Right ventricle myocardium inferior (tissue), 1 donor: ENCODE results near the gene TFAP2B. TPM values are rescaled to one million over a fixed set of nuclear protein-coding genes. Genes with fewer than 3 reads are reported as not detected.

Experiments used
- ATAC-seq: fragments of 200-7000 bp; cut with Tn5 transposase; one replicate; pipeline ENCODE4 v1.9.1; 2020; ENCODE audit warnings: mild to moderate bottlenecking, moderate library complexity
- DNase-seq: peaks from one replicate; pipeline ENCODE4 v3.0.0; 2021; ENCODE audit errors: missing footprints
- intact Hi-C: fragments of 100-400 bp; cut with DNase I; formaldehyde crosslinking; loops from one replicate; pipeline ENCODE4 v1.11.0; 2022
- total RNA-seq: library from RNA; stranded (reverse); fragmentation: NEBNext Ultra II Directional; extraction: Animal tissue kit (Norgen Biotek cat#: 25700); gene quantifications from one replicate; pipeline ENCODE4 v1.2.1, GENCODE V29; 2021
- donor health status: DM: no; HTN: yes; CAD: no; lungs with severe emphysema.

TFAP2B gene
- total RNA-seq, 1 donor from 2014 or later: 0.03 TPM

- ATAC-seq: no peak
- intact Hi-C loops: no loop called here
- no peak for DNase-seq
Measured at GRCh38 chr6:50822078-50822476, 3.4 kb downstream of the TFAP2B start.

GRCh38 chr6:50823094-50823920 lies 4.6 kb downstream of the TFAP2B start:
- DNase-seq: peak; percentile 56
- ATAC-seq: no peak
- intact Hi-C loops: no loop called here

DNA sequence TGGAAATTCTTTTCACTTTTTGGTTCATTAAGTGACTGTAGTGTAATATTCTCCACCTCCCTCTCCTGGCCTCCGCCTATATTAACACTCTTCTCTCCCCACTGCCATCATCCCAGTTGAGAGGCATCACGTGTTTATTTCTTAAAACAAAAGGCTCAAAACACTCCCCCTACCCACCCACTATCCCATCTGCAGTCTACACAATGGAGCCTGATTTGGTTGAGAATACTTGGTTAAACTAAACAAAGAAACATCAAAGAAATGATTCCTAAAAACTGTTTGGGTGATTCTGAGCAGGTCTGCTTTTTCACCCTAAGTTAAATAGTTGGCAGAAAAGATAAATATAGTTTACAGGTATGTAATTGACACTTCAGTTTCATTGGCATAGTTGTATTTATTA lies 5.9 kb downstream of the TFAP2B start:
- DNase-seq (no peak), ATAC-seq (no peak)
- intact Hi-C loops: no loop called here

DNA sequence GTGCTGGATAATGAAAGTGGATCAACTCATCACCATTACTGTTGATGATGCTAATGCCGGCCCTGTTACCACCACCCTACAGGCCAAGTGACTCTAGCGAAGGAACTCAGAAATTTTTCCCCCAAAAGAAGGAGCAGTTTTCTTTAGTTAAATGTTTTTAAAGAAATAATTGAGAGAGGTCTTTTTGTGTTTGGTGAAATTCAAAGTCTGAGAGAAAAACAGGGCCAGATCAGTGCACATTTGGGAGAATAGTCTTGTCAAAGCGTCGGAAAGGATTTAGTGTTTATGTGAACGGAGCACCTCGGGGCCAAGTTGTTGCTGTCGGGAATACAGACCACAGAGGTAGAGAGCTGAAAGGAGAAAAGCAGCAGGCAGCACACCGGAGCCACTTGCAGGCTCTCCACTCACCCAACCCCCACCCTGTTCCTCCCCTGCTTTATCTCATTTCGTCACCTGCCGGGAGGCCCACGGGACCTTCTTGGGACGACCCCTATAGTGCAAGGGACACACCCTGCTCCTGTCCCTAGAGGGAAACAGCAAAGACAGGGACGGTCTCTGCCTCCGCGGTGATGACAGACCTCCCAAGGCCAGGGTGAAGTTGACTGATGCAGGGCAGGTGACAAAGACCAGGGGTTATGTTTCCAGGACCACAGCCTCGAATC lies 6.8 kb downstream of the TFAP2B start:
- intact Hi-C loops: no loop called here
- DNase-seq: no peak
- no peak for ATAC-seq

GRCh38 chr6:50826037-50826761 lies 7.5 kb downstream of the TFAP2B start:
- DNase-seq (peak; percentile 53), ATAC-seq (no peak)
- intact Hi-C loops: no loop called here

GRCh38 chr6:50826803-50827202 lies 8.1 kb downstream of the TFAP2B start:
- DNase-seq (no peak), ATAC-seq (no peak)
- intact Hi-C loops: no loop called here

DNA sequence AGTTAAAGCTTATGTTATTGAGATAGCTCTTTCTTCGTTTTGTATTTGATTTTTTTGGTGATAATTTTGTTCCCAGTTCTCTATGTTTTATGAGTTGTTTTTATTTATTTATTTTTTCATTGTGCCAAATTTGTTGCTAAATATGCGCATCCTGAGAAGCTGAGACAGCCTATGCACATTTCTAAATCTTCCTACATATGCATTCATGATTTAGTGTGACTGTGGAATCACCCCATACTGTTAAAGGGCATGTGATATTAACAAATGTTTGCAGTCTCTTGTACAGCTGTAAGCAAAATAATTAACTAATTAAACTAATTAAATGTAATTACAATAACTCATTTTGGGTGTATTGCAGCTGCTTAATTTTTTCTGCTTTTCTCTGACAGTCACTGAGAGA lies 10.4 kb downstream of the TFAP2B start:
- ATAC-seq (no peak), DNase-seq (no peak)
- intact Hi-C loops: no loop called here

- no peak for ATAC-seq
- intact Hi-C loops: no loop called here
- DNase-seq: no peak
Measured at GRCh38 chr6:50829898-50830444, 11.3 kb downstream of the TFAP2B start.

DNA sequence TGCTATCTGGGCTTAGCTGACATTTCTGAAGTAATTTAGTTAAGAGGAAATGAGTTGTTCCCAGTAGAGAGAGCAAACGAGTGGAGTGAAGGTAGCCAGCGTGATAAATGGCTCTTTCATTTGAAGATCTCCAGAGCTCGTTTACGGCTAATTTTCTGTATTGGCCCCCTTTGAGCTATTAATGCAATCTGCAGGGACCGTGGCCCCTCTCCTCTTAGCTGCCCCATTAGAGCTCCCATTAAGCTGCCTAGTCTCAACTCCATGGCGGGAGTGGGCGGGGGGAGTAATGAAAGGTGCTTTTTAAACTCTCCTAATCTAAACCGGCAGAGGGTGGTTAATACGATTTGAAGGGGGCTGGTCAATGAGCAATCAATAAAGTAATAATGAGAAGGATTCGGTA lies 12.5 kb downstream of the TFAP2B start:
- ATAC-seq (no peak), DNase-seq (no peak)
- intact Hi-C loops: no loop called here

- intact Hi-C loops: no loop called here
- DNase-seq: no peak
- ATAC-seq: no peak
Measured at GRCh38 chr6:50832912-50833311, 14.2 kb downstream of the TFAP2B start.

DNA sequence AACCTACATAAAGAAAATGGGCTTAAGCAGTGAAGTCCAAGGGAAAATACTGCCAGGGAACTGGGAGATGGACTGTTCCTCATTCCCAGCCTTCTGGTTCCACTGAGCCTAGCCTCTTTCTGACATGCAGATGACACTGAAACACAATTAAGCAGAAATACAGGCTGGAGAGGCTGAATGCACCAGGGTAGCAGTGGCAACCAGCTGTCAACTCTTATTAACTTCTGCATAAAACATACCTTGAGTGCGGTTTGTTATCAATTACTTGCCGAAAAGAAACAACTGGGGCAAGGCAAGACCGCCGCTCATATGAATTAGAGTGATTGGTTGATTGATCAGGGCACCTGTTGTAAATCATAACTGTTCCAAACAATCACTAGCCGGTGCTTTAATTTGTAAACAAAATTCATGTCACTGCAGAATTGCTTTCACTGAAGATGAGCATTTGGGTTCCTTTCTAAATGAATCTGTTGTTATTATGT lies 16.3 kb downstream of the TFAP2B start:
- intact Hi-C loops: no loop called here
- ATAC-seq (no peak), DNase-seq (no peak)

DNA sequence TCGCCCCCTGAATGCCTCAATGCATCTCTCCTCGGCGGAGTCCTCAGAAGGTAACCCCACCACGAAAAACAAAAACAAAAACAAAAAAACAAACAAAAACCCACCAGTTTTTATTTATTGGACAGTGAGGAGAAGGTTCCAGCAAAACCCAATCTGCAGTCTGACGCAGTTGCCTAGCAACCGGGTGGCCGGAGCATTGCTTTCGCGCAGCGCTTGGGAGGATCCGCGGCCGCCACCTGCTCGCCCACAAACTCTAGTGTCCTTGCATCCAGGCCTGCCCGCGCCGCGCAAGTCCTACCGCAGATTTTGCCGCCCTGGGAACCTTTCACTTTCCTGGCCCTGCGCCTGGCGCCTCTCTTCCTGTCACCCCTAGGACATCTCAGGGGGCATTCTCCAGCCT lies 17.6 kb downstream of the TFAP2B start:
- ATAC-seq (no peak), DNase-seq (no peak)
- intact Hi-C loops: no loop called here

DNA sequence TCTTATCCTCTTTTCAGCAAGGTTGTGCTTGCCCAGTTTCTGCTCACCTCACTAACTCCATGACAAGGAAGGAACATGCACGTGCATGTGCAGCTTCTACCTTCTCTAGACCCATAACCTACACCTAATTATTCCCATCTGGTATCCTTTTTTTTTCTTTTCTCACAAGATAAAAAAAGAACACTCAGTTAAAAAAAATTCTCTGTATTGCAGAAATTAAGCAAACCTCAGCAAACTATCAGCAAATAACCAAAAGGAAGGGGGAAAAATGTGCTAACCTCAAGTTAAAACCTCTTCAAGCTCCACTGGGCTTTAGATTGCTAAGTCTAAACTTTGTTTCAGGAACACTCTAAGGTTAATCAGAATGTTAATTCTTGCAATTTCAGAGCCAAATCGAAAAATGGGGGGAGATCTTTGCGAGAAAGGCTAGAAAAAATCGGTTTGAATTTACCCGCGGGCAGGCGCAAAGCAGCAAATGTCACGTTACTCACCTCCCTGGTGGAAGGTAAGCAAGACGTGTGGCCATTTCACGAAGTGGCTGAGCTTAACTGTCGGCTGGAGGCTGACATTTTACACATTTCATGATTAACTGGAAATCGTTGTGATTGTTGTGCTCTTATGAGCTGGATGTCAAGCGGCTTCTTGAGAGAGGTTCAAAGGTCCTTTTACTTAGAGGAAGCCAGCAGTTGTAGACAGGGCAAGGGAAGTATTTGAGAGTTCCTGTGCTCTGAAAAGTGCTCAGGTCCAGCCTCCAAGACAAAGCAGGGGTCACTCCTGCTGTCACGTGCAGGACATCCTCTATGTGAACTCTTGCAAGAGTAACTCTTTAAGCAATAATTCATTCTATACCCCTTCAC lies 19.1 kb downstream of the TFAP2B start:
- ATAC-seq (no peak), DNase-seq (no peak)
- intact Hi-C loops: no loop called here

DNA sequence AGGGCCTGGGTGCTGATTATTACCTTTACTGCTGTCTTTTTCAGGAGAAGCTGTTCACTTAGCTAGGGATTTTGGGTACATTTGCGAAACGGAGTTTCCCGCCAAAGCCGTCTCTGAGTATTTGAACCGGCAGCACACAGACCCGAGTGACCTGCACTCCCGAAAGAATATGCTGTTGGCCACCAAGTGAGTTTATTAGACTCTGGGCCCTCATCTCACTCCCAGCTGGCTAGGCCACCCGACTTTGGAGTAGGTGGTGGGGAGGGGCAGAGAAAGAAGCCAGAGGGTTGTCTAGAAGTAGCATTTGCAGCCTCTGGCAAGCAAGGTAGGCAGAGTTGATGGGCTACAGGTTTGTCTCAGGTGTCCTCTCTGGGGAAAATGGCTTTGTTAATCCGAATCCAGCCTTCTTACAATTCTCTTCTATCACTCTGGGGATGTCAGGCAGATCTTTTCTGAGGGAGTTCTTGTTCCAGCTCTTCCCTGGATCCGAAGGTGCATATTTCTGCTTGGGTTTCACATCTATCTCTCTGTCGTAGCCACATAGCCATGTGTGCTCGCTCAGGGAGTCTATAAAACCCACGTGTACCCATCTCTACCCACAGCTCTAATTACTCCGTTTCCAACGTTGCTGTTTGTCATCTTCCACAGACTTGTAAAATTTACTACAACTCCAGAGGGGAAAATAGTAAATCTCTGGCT lies 21.6 kb downstream of the TFAP2B start:
- intact Hi-C loops: no loop called here
- ATAC-seq (no peak), DNase-seq (no peak)

GRCh38 chr6:50840811-50841192 lies 22.1 kb downstream of the TFAP2B start:
- no peak for ATAC-seq
- intact Hi-C loops: no loop called here
- no peak for DNase-seq

GRCh38 chr6:50842446-50842845 lies 23.8 kb downstream of the TFAP2B start:
- DNase-seq: no peak
- intact Hi-C loops: no loop called here
- no peak for ATAC-seq

DNA sequence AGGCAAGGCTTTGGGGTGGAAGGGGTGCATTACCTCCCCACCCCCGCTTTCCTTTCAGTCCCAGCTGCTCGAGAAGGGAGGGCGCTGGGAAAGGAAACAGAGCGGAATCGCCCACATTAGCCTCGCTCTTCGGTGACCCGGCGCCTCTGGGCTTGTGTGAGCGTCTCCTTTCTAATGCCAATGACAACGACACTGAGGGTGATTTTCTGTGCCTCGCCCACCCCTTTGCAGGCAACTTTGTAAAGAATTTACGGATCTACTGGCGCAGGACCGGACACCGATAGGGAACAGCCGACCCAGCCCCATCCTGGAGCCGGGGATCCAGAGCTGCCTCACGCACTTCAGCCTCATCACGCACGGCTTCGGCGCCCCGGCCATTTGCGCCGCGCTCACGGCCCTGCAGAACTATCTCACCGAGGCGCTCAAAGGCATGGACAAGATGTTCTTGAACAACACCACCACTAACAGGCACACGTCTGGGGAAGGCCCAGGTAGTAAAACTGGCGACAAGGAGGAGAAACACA lies 24.3 kb downstream of the TFAP2B start:
- DNase-seq (no peak), ATAC-seq (no peak)
- intact Hi-C loops: no loop called here

DNA sequence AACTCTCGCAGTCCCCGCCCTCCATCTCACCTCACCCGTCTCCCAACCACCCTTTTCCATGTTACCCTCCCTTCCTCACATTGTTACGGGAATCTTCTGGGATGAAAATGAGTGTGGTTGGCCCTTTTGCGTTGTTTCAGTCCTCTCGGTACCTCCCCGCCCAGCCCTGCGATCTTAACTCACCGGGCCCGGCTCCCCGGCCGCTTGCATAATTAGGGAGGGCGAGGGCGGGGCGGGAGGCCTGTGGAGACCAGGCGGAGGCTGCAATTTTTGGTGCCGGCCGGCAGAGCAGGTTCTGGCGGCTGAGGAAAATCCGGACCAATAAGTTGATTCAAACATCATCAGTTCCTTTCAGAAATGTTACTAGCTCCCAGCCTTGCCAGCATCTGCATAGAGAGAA lies 25.2 kb downstream of the TFAP2B start:
- no peak for DNase-seq
- intact Hi-C loops: no loop called here
- ATAC-seq: no peak
